Upper lobe of left lung (tissue), 4 donors: ENCODE data around the gene ZNF292.

ENCODE experiments used
- CTCF ChIP-seq, 6 experiments: fragments of 450-650 bp in 4 of 6; fragments of 200-600 bp in 2 of 6; sonication (generic) in 2 of 6; IDR thresholded peaks; one replicate each; pipeline ENCODE4 v1.5.1; 2016 to 2019; ENCODE audit warnings: antibody characterized with exemption in 6 of 6
- POLR2A ChIP-seq, 4 donors: fragments of 450-650 bp; IDR thresholded peaks; one replicate each; pipeline ENCODE4 v1.5.1; 2016 to 2017; ENCODE audit warnings: antibody characterized with exemption in 4 of 4, mild to moderate bottlenecking in 2 of 4

GRCh38 chr6:87225511-87225910 lies 70.1 kb downstream of the ZNF292 start:
- TF ChIP-seq CTCF (IDR thresholded peaks at IDR 0.05): no peak
- TF ChIP-seq POLR2A (IDR thresholded peaks at IDR 0.05): no peak
